Activated T-helper 1 cell treated with anti-CD3 and anti-CD28 coated beads, Interleukin-12 subunit alpha, Interleukin-12 subunit beta, Interleukin-2, Interleukin-4 antibody, amounts not matched to agents 30 ng/mL and 10 ng/mL and 1 ng/mL, durations not matched to agents 14 hours and 24 hours and 36 hours (primary cell): Measurements from ENCODE around the gene EPHB2. TPM values are rescaled to one million over a fixed set of nuclear protein-coding genes. Genes with fewer than 3 reads are reported as not detected.

ENCODE experiments used
- DNase-seq: peaks from one replicate; pipeline ENCODE4 v3.0.0; 2021; ENCODE audit warnings: low spot score
- H3K27ac Mint-ChIP-seq: one replicate; pipeline ENCODE4 v1.8.0; 2021; ENCODE audit warnings: mild to moderate bottlenecking, mixed read lengths
- H3K27me3 Mint-ChIP-seq: one replicate; pipeline ENCODE4 v1.8.0; 2022; ENCODE audit warnings: mild to moderate bottlenecking, moderate library complexity, mixed read lengths; ENCODE audit not compliant: insufficient read depth
- H3K36me3 Mint-ChIP-seq: one replicate; pipeline ENCODE4 v1.8.0; 2021; ENCODE audit warnings: low read depth, mixed read lengths
- H3K4me1 Mint-ChIP-seq: one replicate; pipeline ENCODE4 v1.8.0; 2021; ENCODE audit warnings: low read depth, mixed read lengths
- H3K4me3 Mint-ChIP-seq: one replicate; pipeline ENCODE4 v1.8.0; 2021; ENCODE audit warnings: mild to moderate bottlenecking, moderate library complexity, mixed read lengths
- H3K9me3 Mint-ChIP-seq: one replicate; pipeline ENCODE4 v1.8.0; 2021; ENCODE audit warnings: mixed read lengths
- intact Hi-C: fragments of 100-400 bp; cut with micrococcal nuclease; formaldehyde crosslinking; loops from one replicate; pipeline ENCODE4 v1.15.1; 2024
- total RNA-seq: library from RNA; stranded (reverse); gene quantifications from 2 replicates; pipeline ENCODE4 v1.2.3, GENCODE V29; 2022

Gene EPHB2
- total RNA-seq, 1 donor from 2014 or later, result not detected

- peaks cover 4% of the 10 kb centered on the region for H3K27me3 Mint-ChIP-seq
- no peaks in the 10 kb centered on the region for H3K9me3 Mint-ChIP-seq
- H3K4me3 Mint-ChIP-seq, result no peak overlapping the region
- H3K27ac Mint-ChIP-seq, result no peak overlapping the region
- intact Hi-C loops, result no loop called here
- H3K36me3 Mint-ChIP-seq, result no peaks in the 10 kb centered on the region
- no peak for DNase-seq
- no peaks in the 10 kb centered on the region for H3K4me1 Mint-ChIP-seq
Measured at GRCh38 chr1:22810378-22810777, 99.7 kb downstream of the EPHB2 start.

GRCh38 chr1:22812092-22812880 is 101.6 kb downstream of the EPHB2 start:
- intact Hi-C loops, result no loop called here
- H3K9me3 Mint-ChIP-seq, result no peaks in the 10 kb centered on the region
- no peaks in the 10 kb centered on the region for H3K4me1 Mint-ChIP-seq
- DNase-seq, result no peak
- H3K27ac Mint-ChIP-seq, result no peak overlapping the region
- H3K36me3 Mint-ChIP-seq, result no peaks in the 10 kb centered on the region
- H3K4me3 Mint-ChIP-seq, result no peak overlapping the region
- peaks cover 2% of the 10 kb centered on the region for H3K27me3 Mint-ChIP-seq

DNA sequence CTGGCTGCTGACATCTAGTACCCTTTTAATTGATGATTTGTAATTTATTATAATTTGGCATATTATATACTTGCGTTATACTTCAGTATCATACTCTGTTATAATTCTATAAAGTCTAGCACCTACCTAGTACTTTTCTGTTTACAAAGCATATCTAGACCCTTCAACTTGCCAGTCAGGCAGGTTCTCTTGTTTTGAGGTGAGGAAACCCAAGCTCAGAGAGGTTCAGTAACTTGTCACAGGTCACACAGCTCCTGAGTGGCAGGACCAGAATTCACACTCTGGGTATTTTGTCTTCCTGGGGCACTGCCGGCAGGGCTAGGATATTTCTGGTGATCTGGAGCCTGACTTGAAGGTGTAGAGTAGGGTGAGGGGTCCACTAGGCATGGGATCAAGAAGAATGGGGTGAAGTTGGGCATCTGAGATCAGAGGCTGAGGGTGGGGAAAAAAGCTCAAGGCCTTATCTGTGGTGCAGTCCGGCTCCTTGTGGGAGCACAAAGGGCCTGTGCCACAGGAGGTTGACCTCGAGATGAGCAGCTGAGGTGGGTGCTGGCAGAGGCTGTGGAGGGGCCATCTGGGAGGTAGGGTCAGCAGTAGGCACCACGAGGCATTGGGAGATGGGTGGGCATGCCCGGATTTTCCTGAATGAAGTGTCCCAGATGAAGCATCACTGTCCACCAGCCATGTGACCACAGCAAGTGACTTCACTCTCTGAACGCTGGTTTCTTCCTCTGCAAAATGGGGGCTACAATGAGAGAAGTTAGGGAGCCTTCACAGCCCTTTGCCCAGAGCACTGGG is 102.6 kb downstream of the EPHB2 start:
- H3K27me3 Mint-ChIP-seq, result peaks cover 2% of the 10 kb centered on the region
- no peaks in the 10 kb centered on the region for H3K4me1 Mint-ChIP-seq
- intact Hi-C loops, result no loop called here
- no peak for DNase-seq
- H3K9me3 Mint-ChIP-seq, result no peaks in the 10 kb centered on the region
- H3K36me3 Mint-ChIP-seq, result no peaks in the 10 kb centered on the region
- H3K27ac Mint-ChIP-seq, result no peak overlapping the region
- H3K4me3 Mint-ChIP-seq, result no peak overlapping the region

DNA sequence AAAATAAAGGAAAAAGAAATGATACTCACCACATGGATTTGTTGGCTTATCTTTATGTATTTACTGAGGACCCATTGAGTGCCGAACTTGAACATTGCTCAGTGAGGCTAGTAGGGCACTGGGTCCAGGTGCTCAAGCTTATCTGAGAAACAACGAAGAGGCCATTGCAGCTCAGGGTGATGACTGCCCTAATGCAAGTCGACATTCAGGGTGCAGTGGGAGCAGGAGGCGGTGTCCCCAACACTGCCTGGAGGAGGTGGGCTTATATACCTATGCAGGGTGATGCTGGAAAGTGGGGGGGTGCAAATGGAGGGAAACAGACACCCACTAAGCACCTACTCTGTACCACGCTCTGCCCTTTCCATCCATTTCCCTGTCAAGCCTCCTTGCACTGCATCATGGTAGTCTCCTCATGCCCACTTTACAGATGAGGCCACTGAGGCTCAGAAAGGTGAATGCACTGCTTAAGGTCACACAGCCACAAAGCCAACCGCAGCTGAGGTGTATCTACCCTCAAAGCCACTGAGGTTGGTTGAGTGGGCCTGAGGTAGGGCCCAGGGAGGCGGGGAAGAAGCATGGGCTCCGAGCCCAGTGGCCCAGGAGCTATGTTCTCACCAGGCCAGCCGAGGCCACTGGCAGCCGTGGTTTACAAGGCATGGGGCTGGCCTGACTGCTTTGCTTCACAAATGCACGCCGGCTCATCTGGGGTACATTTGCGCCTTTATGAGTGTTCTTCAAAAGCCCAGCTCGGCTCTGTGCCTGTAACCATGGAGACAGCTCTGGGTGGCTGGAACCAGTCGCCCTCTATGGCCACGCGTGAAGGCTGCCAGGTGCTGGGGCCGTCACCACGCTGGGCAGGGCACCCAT is 103.8 kb downstream of the EPHB2 start:
- H3K36me3 Mint-ChIP-seq, result no peaks in the 10 kb centered on the region
- H3K27me3 Mint-ChIP-seq, result peaks cover 2% of the 10 kb centered on the region
- H3K4me1 Mint-ChIP-seq, result no peaks in the 10 kb centered on the region
- no peak for DNase-seq
- intact Hi-C loops, result no loop called here
- H3K9me3 Mint-ChIP-seq, result no peaks in the 10 kb centered on the region
- no peak overlapping the region for H3K4me3 Mint-ChIP-seq
- H3K27ac Mint-ChIP-seq, result no peak overlapping the region

- H3K4me3 Mint-ChIP-seq, result no peak overlapping the region
- H3K27ac Mint-ChIP-seq, result no peak overlapping the region
- no peaks in the 10 kb centered on the region for H3K9me3 Mint-ChIP-seq
- DNase-seq, result no peak
- peaks cover 2% of the 10 kb centered on the region for H3K27me3 Mint-ChIP-seq
- no peaks in the 10 kb centered on the region for H3K36me3 Mint-ChIP-seq
- intact Hi-C loops, result no loop called here
- no peaks in the 10 kb centered on the region for H3K4me1 Mint-ChIP-seq
Measured at GRCh38 chr1:22815043-22815365, 104.4 kb downstream of the EPHB2 start.

- no peak overlapping the region for H3K4me3 Mint-ChIP-seq
- H3K4me1 Mint-ChIP-seq, result no peaks in the 10 kb centered on the region
- peaks cover 1% of the 10 kb centered on the region for H3K27me3 Mint-ChIP-seq
- H3K36me3 Mint-ChIP-seq, result no peaks in the 10 kb centered on the region
- intact Hi-C loops, result no loop called here
- no peaks in the 10 kb centered on the region for H3K9me3 Mint-ChIP-seq
- no peak for DNase-seq
- no peak overlapping the region for H3K27ac Mint-ChIP-seq
Measured at GRCh38 chr1:22815421-22816066, 104.9 kb downstream of the EPHB2 start.

DNA sequence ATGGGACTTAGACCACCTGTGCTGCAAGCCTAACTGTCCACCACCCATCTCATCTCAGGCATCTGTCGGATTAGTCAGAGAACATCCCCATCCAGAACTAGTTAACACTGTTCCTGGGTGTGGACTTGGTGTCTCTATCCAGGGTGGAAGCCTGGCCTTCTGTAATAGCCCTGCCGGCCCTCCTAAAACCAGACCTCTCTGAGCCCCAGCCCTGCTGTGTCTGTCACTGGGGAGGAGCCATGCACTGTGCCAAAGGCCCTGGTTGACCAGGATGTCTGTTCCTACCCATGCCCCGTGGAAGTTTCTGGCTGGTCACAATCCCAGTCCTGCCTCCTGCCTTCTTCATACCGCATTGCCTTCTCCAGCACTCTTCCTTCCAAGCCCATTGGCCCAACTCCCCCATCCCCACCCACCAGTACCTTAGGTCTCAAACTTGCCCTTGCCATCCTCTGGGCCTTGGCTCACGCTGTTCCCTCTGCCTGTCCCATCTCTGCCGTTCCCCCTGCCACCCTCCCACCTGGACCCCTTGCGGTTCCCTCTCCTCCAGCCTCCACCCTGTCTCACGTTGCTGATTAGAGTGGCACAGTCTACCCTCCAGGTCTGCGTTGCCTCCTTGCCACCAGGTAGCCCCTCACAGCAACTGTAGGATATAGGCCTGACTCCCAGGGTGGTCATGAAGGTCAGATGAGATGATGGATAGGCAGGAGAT is 105.6 kb downstream of the EPHB2 start:
- no peak for DNase-seq

GRCh38 chr1:22816803-22817202 is 106.2 kb downstream of the EPHB2 start:
- no peak overlapping the region for H3K27ac Mint-ChIP-seq
- H3K36me3 Mint-ChIP-seq, result no peaks in the 10 kb centered on the region
- H3K27me3 Mint-ChIP-seq, result peaks cover 4% of the 10 kb centered on the region
- no peaks in the 10 kb centered on the region for H3K4me1 Mint-ChIP-seq
- H3K4me3 Mint-ChIP-seq, result no peak overlapping the region
- intact Hi-C loops, result no loop called here
- DNase-seq, result no peak
- no peaks in the 10 kb centered on the region for H3K9me3 Mint-ChIP-seq

More for the DNA sequence above, 105.6 kb downstream of the EPHB2 start:
- no peaks in the 10 kb centered on the region for H3K4me1 Mint-ChIP-seq
- intact Hi-C loops, result no loop called here
- H3K4me3 Mint-ChIP-seq, result no peak overlapping the region
- peaks cover 2% of the 10 kb centered on the region for H3K27me3 Mint-ChIP-seq
- no peaks in the 10 kb centered on the region for H3K9me3 Mint-ChIP-seq
- no peak overlapping the region for H3K27ac Mint-ChIP-seq
- no peaks in the 10 kb centered on the region for H3K36me3 Mint-ChIP-seq

GRCh38 chr1:22817462-22817861 is 106.8 kb downstream of the EPHB2 start:
- H3K27ac Mint-ChIP-seq, result no peak overlapping the region
- no peaks in the 10 kb centered on the region for H3K9me3 Mint-ChIP-seq
- DNase-seq, result no peak
- H3K36me3 Mint-ChIP-seq, result no peaks in the 10 kb centered on the region
- H3K4me1 Mint-ChIP-seq, result no peaks in the 10 kb centered on the region
- intact Hi-C loops, result no loop called here
- no peak overlapping the region for H3K4me3 Mint-ChIP-seq
- peaks cover 6% of the 10 kb centered on the region for H3K27me3 Mint-ChIP-seq

GRCh38 chr1:22818061-22818770 is 107.6 kb downstream of the EPHB2 start:
- DNase-seq, result no peak
- Mint-ChIP-seq H3K27me3 (peaks cover 6% of the 10 kb centered on the region), H3K36me3 (no peaks in the 10 kb centered on the region), H3K4me3 (no peak overlapping the region), H3K27ac (no peak overlapping the region), H3K9me3 (no peaks in the 10 kb centered on the region), H3K4me1 (no peaks in the 10 kb centered on the region)
- intact Hi-C loops, result no loop called here

- Mint-ChIP-seq H3K36me3 (no peaks in the 10 kb centered on the region), H3K27me3 (peaks cover 9% of the 10 kb centered on the region), H3K4me3 (no peak overlapping the region), H3K4me1 (no peaks in the 10 kb centered on the region), H3K27ac (no peak overlapping the region), H3K9me3 (no peaks in the 10 kb centered on the region)
- intact Hi-C loops, result no loop called here
- DNase-seq, result no peak
Measured at GRCh38 chr1:22819361-22819760, 108.7 kb downstream of the EPHB2 start.

- no peaks in the 10 kb centered on the region for H3K36me3 Mint-ChIP-seq
- H3K9me3 Mint-ChIP-seq, result no peaks in the 10 kb centered on the region
- peaks cover 13% of the 10 kb centered on the region for H3K27me3 Mint-ChIP-seq
- H3K4me1 Mint-ChIP-seq, result no peaks in the 10 kb centered on the region
- intact Hi-C loops, result no loop called here
- no peak for DNase-seq
- H3K4me3 Mint-ChIP-seq, result no peak overlapping the region
- no peak overlapping the region for H3K27ac Mint-ChIP-seq
Measured at GRCh38 chr1:22821027-22821426, 110.4 kb downstream of the EPHB2 start.
